GM23338 (cell line): Measurements from ENCODE around the gene MTX3.

Experiments used
- CREB1 ChIP-seq: fragments of 250-450 bp; sonication (Bioruptor Pico); IDR thresholded peaks from 2 replicates; pipeline ENCODE4 v1.5.0; 2020; ENCODE audit warnings: low read depth, mild to moderate bottlenecking, moderate library complexity
- JUNB ChIP-seq: IDR thresholded peaks from one replicate; pipeline ENCODE4 v1.6.1; 2016; ENCODE audit warnings: antibody characterized with exemption; ENCODE audit not compliant: unreplicated experiment

DNA sequence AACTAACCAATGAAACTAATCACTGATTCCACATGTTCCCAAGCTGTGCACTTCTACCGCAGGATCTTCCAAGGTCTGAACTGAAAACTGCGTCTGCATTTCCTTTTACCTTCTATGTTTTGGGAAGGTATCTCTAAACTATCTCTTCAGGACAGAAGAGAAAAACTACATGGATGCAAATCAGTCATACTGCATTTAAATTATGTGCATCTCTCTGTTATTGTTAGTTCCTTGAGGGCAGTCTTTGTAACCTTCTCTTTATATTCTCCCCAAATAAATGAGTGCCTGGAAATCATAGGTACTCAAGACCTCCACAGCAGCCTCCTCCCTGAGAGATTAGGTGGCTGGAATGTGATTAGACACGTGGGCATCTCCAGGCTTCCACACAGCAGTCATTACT is 17.1 kb downstream of the MTX3 start:
- TF ChIP-seq CREB1: no peak
- no peak for TF ChIP-seq JUNB
